ENCODE data around the gene TBL1X.

DNA sequence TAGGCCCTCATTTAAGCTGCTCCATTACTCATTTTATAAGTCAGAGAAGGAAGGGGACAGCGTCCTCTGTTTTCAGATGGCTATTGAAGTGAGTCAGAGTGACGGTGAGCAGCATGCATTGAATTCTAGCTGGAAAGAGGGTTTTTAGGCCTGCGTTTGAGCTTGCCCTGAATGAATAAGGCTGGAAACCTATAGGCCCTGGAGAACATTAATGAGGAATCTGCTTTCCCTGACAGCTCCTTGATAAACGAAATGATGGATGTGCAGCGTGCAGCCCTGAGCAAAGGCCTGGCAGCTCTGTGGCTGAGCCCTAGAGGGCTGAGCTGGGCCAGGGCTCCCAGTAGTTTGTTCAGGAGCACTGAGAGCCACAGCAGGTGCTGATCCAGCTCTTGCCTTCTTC lies 33.4 kb downstream of the TBL1X start:
- TF ChIP-seq, protein P1, sequence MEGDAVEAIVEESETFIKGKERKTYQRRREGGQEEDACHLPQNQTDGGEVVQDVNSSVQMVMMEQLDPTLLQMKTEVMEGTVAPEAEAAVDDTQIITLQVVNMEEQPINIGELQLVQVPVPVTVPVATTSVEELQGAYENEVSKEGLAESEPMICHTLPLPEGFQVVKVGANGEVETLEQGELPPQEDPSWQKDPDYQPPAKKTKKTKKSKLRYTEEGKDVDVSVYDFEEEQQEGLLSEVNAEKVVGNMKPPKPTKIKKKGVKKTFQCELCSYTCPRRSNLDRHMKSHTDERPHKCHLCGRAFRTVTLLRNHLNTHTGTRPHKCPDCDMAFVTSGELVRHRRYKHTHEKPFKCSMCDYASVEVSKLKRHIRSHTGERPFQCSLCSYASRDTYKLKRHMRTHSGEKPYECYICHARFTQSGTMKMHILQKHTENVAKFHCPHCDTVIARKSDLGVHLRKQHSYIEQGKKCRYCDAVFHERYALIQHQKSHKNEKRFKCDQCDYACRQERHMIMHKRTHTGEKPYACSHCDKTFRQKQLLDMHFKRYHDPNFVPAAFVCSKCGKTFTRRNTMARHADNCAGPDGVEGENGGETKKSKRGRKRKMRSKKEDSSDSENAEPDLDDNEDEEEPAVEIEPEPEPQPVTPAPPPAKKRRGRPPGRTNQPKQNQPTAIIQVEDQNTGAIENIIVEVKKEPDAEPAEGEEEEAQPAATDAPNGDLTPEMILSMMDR (IDR thresholded peaks at IDR 0.05): no peak
- no peak for TF ChIP-seq POLR2A (IDR thresholded peaks at IDR 0.05)
